Measurements from ENCODE around the gene ALAS1.

The ALAS1 gene

DNA sequence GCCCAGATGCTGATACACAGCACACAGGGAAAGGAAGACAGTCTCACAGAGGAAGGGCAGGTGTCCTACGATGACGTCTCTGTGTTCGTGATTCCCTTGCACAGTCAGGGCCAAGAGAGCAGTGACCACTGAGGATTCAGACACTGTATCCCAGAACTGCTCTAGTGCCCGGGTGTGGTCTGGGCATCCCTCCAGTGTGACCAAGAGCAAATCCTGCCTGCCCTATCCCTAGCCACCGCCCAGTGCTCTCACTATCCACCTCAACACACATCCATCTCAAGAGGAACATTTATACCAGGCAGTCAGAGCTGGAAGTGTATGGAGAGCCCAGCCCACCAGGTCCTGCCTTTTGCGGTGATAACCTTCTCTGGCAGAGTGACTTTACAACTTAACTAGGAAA lies 51.7 kb downstream of the ALAS1 start:
- DNase-seq (ENCODE audit: extremely low read depth, low read depth) = no peak

DNA sequence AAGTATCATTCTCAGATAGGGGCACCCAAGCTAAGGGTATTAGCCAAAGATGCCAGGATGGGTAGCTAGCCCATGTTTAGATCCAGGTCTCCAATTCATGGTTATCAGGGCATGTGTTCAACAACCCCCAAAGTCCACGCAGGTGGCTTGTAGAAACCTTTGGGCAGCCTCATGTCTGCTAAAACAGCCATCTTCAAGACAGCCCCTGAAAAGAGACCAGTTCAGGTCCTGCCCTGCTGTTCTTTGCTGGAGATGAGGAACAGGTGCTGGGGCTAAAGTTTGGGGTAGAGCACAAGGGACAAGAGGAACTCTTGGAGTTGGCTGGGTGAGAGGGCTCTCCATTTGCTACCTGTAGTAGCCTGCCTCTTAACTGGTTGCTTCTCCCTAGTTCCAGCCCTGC lies 52.2 kb downstream of the ALAS1 start:
- DNase-seq (ENCODE audit: extremely low read depth, low read depth) = no peak
- no peak for TF ChIP-seq CTCF (IDR thresholded peaks at IDR 0.05; ENCODE audit: low read depth, low read length)

More for the DNA sequence above, 51.7 kb downstream of the ALAS1 start:
- no peak for TF ChIP-seq CTCF (IDR thresholded peaks at IDR 0.05; ENCODE audit: low read depth, low read length)

- no peak for TF ChIP-seq CTCF (IDR thresholded peaks at IDR 0.05; ENCODE audit: low read depth, low read length)
- DNase-seq (ENCODE audit: extremely low read depth, low read depth) = no peak
These were observed 55.6 kb downstream of the ALAS1 start for GRCh38 chr3:52253314-52254304.

DNA sequence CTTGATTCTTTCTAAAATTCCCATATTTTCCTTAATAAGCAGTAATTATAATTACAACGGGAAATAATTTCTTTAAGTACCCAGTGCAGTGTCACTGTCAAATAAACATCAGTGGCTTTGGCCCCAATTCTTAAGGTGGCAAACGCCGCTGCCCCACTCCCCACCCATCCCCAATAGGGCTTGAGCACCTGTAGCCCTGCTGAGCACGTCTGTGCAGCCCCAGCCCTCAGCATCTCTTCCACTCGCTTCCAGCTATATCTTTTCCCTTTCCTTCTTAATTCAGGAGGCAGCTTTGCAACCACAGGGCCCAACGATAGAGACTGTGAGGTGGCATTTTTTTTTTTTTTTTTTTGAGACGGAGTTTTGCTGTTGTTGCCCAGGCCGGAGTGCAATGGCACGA lies 56.6 kb downstream of the ALAS1 start:
- TF ChIP-seq CTCF (IDR thresholded peaks at IDR 0.05; ENCODE audit: low read depth, low read length) = no peak
- no peak for DNase-seq (ENCODE audit: extremely low read depth, low read depth)

- no peak for TF ChIP-seq CTCF (IDR thresholded peaks at IDR 0.05; ENCODE audit: low read depth, low read length)
- DNase-seq (ENCODE audit: extremely low read depth, low read depth) = no peak
These were observed 58.2 kb downstream of the ALAS1 start for GRCh38 chr3:52256159-52256558.

DNA sequence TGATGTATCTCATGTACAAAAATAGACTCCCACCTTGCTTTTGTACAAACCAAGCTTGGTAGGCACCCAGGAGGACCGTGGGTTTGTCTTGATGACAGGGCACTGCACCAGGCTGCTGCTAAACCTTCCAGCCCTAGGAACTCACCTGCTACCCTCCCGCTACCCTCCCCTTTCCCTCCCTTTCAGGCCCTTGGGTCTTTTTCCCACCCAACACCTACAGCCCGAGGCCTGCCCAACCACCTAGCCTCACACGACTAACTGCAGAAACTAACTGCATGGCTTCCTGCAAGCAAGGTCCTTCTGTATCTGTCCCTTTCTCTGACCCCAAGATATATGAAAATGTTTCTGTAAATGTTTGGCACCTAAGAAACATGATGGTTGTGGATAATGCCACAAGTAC lies 58.7 kb downstream of the ALAS1 start:
- no peak for TF ChIP-seq CTCF (IDR thresholded peaks at IDR 0.05; ENCODE audit: low read depth, low read length)
- DNase-seq (ENCODE audit: extremely low read depth, low read depth) = no peak

GRCh38 chr3:52257911-52258310 lies 60.0 kb downstream of the ALAS1 start:
- no peak for TF ChIP-seq CTCF (IDR thresholded peaks at IDR 0.05; ENCODE audit: low read depth, low read length)

More at GRCh38 chr3:52257911-52258310, 60.0 kb downstream of the ALAS1 start:
- DNase-seq (ENCODE audit: extremely low read depth, low read depth) = no peak

Measured in AG09319 (cell line).